Stimulated activated CD8-positive, alpha-beta memory T cell treated with anti-CD3 and anti-CD28 coated beads, Interleukin-12 subunit alpha, Interleukin-12 subunit beta, amount 100 ng/mL, for 24 hours (primary cell): ENCODE data around the gene SPRR2B.
"Not testable (repeated sequence)": the region's sequence is repeated elsewhere in the genome, so short reads cannot be mapped to it uniquely, and the experiment has no call there.

Experiments
- DNase-seq: peaks from one replicate; pipeline ENCODE4 v3.0.0-alpha.2; 2020; ENCODE audit errors: extremely low read depth

SPRR2B gene

GRCh38 chr1:153032677-153033308, 38.6 kb downstream of the SPRR2B start:
- no peak for DNase-seq

- DNase-seq: no peak
These were observed 39.3 kb downstream of the SPRR2B start for GRCh38 chr1:153032073-153032472.

GRCh38 chr1:153030895-153031294, 40.5 kb downstream of the SPRR2B start, which contains the start of gene SPRR1B:
Gene SPRR1B, plus strand, starts transcription at chr1:153031203. Its CDS starts 1,143 bp downstream, at chr1:153032346.
- DNase-seq: no peak

- no peak for DNase-seq
These were observed 42.6 kb downstream of the SPRR2B start for GRCh38 chr1:153028766-153029165.

GRCh38 chr1:153025797-153026196, 45.6 kb downstream of the SPRR2B start:
- no peak for DNase-seq

GRCh38 chr1:153024413-153024812, 47.0 kb downstream of the SPRR2B start:
- no peak for DNase-seq

- DNase-seq: no peak
These were observed 48.3 kb downstream of the SPRR2B start for GRCh38 chr1:153023109-153023508.

- not testable (repeated sequence) for DNase-seq
These were observed 49.1 kb downstream of the SPRR2B start for GRCh38 chr1:153022340-153022739.

GRCh38 chr1:153021829-153022228, 49.6 kb downstream of the SPRR2B start:
- not testable (repeated sequence) for DNase-seq
